NCI-H345 treated with DMSO at 0.1 percent for 48 hours (cell line): ENCODE measurements around the gene SLC6A17.

Experiments used
- DNase-seq: peaks from one replicate; lab custom pipeline; 2025; ENCODE audit not compliant: unreplicated experiment; lab: John Stamatoyannopoulos, UW

SLC6A17 gene

DNA sequence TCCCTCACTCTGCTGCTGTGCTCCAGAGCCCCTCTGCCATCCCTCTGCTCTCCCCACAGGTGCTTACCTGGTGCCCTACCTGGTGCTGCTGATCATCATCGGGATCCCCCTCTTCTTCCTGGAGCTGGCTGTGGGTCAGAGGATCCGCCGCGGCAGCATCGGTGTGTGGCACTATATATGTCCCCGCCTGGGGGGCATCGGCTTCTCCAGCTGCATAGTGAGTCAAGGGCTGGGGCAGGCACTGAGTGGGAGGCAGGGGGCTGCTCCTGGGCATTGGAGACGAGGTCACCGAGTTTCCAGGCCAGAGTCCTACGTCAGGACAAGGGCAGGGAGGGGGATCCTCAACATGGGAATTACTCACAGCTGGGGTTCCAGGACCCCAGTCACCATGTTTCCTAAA is 21.7 kb downstream of the SLC6A17 start:
- no peak for DNase-seq

DNA sequence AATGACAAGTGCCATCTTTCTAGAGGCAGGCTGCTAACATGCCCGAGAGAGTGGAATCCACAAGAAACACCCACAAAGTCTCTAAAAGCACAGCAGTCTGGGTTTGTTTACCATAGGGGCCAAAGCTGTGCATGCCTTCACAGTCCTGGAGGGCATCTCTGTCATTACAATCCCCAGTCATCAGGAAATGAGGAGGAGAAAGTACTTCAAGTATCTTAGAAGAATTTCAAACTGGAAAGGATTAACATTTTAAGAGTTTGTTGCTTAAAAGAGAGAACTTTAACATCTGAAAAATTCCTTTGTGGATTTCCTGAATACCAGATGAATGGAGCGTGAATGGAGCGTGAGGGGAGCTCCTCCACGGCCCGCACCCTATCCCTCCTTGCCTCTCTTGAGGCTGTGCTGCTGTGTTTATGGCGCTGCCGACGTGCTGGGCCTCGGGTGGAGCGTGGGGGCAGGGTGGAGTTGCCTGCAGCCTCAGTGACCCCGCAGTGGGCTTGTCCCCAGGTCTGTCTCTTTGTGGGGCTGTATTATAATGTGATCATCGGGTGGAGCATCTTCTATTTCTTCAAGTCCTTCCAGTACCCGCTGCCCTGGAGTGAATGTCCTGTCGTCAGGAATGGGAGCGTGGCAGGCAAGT is 23.3 kb downstream of the SLC6A17 start:
- no peak for DNase-seq

- no peak for DNase-seq
Observed at GRCh38 chr1:110174961-110175360, 24.7 kb downstream of the SLC6A17 start.

GRCh38 chr1:110176299-110176956 is 26.1 kb downstream of the SLC6A17 start:
- peak; percentile 89 for DNase-seq

GRCh38 chr1:110177775-110178174 is 27.5 kb downstream of the SLC6A17 start:
- DNase-seq, result no peak

DNA sequence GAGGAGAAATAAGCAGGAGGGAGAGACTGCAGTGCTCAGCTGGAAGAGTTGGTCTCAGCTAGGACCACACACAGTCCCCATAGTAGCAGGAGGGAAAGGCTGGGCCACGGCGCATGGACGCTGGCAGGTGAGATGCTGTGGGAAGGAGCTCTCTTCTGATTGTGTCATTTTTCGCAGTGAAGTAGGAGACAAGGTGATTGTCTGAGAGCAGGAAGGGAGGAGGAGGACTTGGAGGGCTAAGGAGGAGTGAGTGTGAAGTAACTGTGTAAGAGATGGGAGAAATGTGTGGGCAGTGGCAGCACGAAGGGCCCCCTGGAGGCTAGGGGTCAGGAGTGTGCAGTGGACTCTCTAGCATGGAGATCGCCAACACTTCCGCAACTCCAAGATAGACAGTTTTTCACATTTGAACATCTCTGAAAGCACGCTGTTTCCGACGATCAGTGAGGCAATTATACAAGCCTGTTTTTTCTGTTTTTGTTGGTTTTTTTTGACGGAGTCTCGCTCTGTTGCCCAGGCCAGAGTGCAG is 33.4 kb downstream of the SLC6A17 start:
- DNase-seq, result no peak

- no peak for DNase-seq
Observed at GRCh38 chr1:110184446-110184845, 34.2 kb downstream of the SLC6A17 start.

DNA sequence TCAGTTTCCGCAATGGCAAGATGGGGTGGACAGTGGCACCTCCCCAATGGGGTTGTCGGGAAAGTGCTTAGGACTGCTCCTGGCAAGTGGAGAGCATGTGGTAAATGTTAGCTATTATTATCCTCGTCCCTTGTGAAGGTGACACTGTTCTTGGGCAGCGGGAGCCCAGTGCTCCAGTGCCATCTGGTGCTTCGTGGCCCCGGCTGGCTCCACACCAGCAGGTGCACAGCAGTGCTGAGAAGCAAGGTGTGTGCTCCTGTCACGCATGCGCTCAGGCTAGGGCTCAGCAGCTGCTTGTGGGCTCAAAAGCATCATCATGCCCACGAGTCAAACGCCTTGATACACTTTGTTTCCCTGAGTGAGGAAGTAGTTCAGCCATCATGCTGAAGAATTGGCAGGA is 34.9 kb downstream of the SLC6A17 start:
- DNase-seq, result peak; percentile 84

GRCh38 chr1:110186558-110186957 is 36.3 kb downstream of the SLC6A17 start:
- no peak for DNase-seq

DNA sequence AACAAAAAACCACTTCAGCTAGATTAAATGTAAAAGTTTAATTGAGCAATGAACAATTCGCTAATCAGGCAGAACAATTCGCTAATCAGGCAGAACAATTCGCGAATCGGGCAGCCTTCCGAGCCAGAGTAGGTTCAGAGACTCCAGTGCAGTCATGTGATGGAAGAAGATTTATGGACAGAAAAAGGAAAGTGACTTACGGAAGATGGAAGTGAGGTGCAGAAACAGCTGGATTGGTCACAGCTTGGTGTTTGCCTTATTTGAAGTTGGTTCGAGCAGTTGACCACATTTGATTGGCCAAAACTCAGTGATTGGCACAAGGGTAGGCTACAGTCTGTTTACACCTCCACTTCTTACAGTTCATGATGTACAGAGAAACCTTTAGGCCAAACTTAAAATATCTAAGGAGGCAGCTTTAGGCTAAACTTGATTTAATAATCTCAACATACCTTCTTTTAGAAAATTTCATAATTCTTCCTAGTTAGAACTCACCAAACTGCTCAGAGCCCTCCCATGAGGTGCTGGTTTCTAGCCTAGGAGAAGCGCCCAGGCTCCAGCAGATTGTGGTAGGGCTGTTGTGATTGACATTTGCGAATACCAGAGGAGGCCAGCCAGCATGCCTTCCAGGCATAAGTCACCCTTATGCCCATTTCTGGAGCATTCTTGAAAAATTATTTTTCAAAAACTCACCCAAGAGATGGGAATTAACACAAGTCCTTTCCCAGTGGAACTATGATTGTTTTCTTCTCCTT is 37.0 kb downstream of the SLC6A17 start:
- DNase-seq, result no peak

- DNase-seq, result no peak
Observed at GRCh38 chr1:110188035-110188618, 37.8 kb downstream of the SLC6A17 start.

GRCh38 chr1:110189181-110189580 is 38.9 kb downstream of the SLC6A17 start:
- no peak for DNase-seq

DNA sequence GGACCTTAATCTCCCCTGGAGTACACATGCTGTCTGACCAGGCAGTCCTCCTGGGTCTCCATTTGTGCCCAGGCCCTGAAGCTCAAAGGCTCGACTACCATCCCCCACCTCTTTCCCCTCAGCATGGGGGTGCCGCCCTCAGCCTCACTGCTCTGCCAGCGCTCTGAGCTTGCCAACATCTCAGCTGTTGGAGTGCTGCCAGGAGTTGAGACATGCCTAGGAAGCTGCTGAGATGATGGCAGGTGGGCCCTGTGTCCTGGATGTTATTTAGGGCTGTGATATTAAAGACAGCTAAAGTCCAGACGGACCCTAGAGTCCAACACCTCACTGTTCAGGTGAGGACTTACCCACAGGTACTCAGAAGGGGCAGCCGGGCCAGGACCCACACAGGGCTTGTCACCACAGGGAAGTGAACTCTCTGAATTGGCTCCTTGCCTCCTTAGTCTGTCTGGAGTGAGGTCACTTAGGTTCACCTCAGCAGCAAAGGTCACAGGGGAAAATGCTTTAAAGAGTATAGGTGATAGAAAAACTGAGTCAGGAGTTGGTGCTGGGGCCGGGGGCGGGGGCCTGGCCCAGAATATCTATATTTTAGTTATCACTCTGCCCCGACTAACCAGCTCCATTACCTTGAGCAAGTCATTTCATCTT is 40.1 kb downstream of the SLC6A17 start:
- DNase-seq, result peak; percentile 87

GRCh38 chr1:110192541-110192940 is 42.2 kb downstream of the SLC6A17 start:
- no peak for DNase-seq

- no peak for DNase-seq
Observed at GRCh38 chr1:110195196-110195595, 44.9 kb downstream of the SLC6A17 start.

- peak; percentile 79 for DNase-seq
Observed at GRCh38 chr1:110196917-110197765, 46.8 kb downstream of the SLC6A17 start.

DNA sequence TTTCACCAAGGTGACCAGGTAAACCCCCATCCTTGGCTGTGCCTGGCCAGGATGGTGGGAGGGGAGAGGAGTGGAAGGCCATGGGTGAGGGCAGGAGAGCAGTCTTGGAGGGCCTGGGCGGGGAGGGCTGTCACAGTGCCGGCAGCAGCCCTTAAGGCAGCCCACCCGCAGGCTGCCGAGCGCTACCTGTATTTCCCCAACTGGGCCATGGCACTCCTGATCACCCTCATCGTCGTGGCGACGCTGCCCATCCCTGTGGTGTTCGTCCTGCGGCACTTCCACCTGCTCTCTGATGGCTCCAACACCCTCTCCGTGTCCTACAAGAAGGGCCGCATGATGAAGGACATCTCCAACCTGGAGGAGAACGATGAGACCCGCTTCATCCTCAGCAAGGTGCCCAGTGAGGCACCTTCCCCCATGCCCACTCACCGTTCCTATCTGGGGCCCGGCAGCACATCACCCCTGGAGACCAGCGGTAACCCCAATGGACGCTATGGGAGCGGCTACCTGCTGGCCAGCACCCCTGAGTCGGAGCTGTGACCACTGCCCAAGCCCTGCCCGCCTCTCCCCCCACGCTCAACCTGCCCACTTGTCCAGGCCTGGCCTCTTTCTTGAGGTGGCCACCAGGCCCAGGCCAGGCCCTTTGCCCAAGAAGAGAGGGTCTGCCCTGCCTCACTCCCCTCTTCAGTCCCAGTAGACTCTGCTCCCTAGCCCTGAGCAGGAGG is 47.8 kb downstream of the SLC6A17 start:
- DNase-seq, result no peak

DNA sequence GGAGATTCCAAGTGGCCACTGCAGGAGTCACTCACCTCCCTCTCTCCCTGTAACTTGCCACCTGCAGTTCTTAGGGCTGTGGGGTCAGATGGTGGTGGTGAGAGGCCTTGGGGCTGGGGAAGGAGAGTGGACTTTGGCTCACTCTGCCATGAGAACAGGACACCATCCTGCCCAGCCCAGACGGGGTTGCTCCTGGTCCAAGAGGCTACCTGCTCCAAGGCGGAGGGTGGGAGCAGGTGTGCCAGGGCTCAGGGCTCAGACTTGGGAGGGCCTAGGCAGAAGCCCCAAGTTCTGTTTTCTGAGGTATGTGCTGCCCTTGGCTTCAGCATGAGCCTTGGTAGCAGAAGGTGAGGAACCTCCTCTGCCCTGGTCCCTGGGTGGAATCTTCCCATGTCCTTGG is 48.5 kb downstream of the SLC6A17 start:
- DNase-seq, result no peak

- DNase-seq, result no peak
Observed at GRCh38 chr1:110200190-110200589, 49.9 kb downstream of the SLC6A17 start.

DNA sequence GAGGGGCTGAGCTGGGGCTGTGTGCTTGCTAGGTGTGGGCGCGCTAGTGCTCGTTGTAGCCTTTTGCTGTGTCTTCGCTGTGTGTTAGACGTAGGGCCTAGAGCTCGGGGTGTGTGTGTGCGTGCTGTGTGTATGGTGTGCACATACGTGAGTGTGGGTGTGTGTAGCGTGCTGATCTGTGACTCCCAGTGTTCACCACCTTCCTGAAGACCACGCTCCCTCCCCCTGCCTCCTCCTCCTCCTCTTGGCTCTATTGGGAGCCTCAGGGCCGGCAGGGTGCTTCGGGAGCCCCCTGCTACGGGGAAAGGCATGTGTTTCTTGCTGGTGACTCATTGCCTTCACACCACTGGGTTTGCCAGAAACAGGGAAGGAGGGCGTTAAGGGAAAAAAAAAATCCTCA is 50.4 kb downstream of the SLC6A17 start:
- no peak for DNase-seq
